Breast epithelium (tissue), 4 donors: ENCODE data around the gene MLXIP. TPM values are rescaled to one million over a fixed set of nuclear protein-coding genes. Genes with fewer than 3 reads are reported as not detected.
A peak's percentile ranks its signal among the peaks of the same experiment; 100 is the strongest.

Experiments
- DNase-seq, 2 donors: peaks; one replicate each; pipeline ENCODE4 v3.0.0-alpha.2; 2019; ENCODE audit warnings: low spot score in 2 of 2
- H3K27ac ChIP-seq, 2 donors: fragments of 200-600 bp; sonication (generic) in 1 of 2; one replicate each; pipeline ENCODE4 v1.5.1; 2016 to 2019; ENCODE audit warnings: mild to moderate bottlenecking in 1 of 2
- H3K27me3 ChIP-seq, 2 donors: fragments of 200-600 bp; sonication (generic) in 1 of 2; one replicate each; pipeline versions ENCODE4 v1.5.1 to v1.6.0; 2017 to 2019; ENCODE audit warnings: control low read depth in 1 of 2, mild to moderate bottlenecking in 1 of 2
- H3K36me3 ChIP-seq: fragments of 200-600 bp; one replicate; pipeline ENCODE4 v1.5.1; 2019
- H3K4me1 ChIP-seq, 2 donors: fragments of 200-600 bp; sonication (generic); one replicate each; pipeline ENCODE4 v1.5.1; 2016 to 2019; ENCODE audit warnings: control low read depth in 1 of 2
- H3K4me3 ChIP-seq, 3 donors: fragments of 200-600 bp; sonication (generic); 1 replicate in 2 of 3; 2 replicates in 1 of 3; pipeline ENCODE4 v1.5.1; 2016 to 2019; ENCODE audit warnings: mild to moderate bottlenecking in 3 of 3, moderate library complexity in 2 of 3
- H3K9me3 ChIP-seq, 2 donors: fragments of 200-600 bp; sonication (generic) in 1 of 2; one replicate each; pipeline ENCODE4 v1.5.1; 2016 to 2019; ENCODE audit warnings: control low read depth in 1 of 2
- CTCF ChIP-seq, 3 donors: fragments of 450-650 bp; IDR thresholded peaks; one replicate each; pipeline ENCODE4 v1.5.1; 2016 to 2017; ENCODE audit warnings: antibody characterized with exemption in 3 of 3, mild to moderate bottlenecking in 3 of 3, moderate library complexity in 3 of 3
- POLR2A ChIP-seq: fragments of 450-650 bp; IDR thresholded peaks from one replicate; pipeline ENCODE4 v1.6.1; 2016; ENCODE audit warnings: antibody characterized with exemption, mild to moderate bottlenecking, moderate library complexity
- POLR2AphosphoS5 ChIP-seq, 3 donors: sonication (generic); formaldehyde crosslinking; IDR thresholded peaks; one replicate each; pipeline ENCODE4 v1.6.1; 2017; ENCODE audit warnings: antibody characterized with exemption in 3 of 3
- intact Hi-C: fragments of 100-400 bp; cut with DNase I; formaldehyde crosslinking; loops from one replicate; pipeline ENCODE4 v1.15.1; 2023; ENCODE audit warnings: low total_unique reads
- total RNA-seq, 3 donors: library from RNA; depleted of rRNA; stranded (reverse); fragments of >200 nt; gene quantifications; one replicate each; pipeline ENCODE4 v1.1.0, GENCODE V29; 2016

Gene MLXIP
- total RNA-seq, 3 donors from 2014 or later = 21.1 to 31.1 (median 28.2) TPM

GRCh38 chr12:122064025-122064777 is 14.4 kb upstream of the MLXIP start:
- no peaks in the 10 kb centered on the region for H3K36me3 ChIP-seq
- TF ChIP-seq POLR2A (no peak), POLR2AphosphoS5 (IDR thresholded peaks at IDR 0.05) (no peak), CTCF (IDR thresholded peaks at IDR 0.05) (no peak)
- peak in 1 of 2 donors; percentile 39 for DNase-seq
- H3K4me3 ChIP-seq = no peak overlapping the region
- peak overlapping the region; percentile 75 to 84 for H3K27ac ChIP-seq
- intact Hi-C loops = no loop called here
- H3K4me1 ChIP-seq = peaks cover 0 to 10% of the 10 kb centered on the region in 2 donors
- H3K9me3 ChIP-seq = no peaks in the 10 kb centered on the region
- no peaks in the 10 kb centered on the region for H3K27me3 ChIP-seq

- intact Hi-C loops = no loop called here
- Histone ChIP-seq H3K9me3 (no peaks in the 10 kb centered on the region), H3K27me3 (no peaks in the 10 kb centered on the region), H3K36me3 (no peaks in the 10 kb centered on the region), H3K4me3 (no peak overlapping the region), H3K27ac (peak overlapping the region; percentile 75 to 84), H3K4me1 (peaks cover 0 to 10% of the 10 kb centered on the region in 2 donors)
- no peak for DNase-seq
- TF ChIP-seq POLR2AphosphoS5 (IDR thresholded peaks at IDR 0.05) (no peak), POLR2A (no peak), CTCF (IDR thresholded peaks at IDR 0.05) (no peak)
These were observed 13.6 kb upstream of the MLXIP start for GRCh38 chr12:122064780-122065588.

GRCh38 chr12:122067548-122067947 is 11.0 kb upstream of the MLXIP start:
- intact Hi-C loops = no loop called here
- TF ChIP-seq POLR2A = no peak
- TF ChIP-seq POLR2AphosphoS5 (IDR thresholded peaks at IDR 0.05) = no peak
- no peak for TF ChIP-seq CTCF (IDR thresholded peaks at IDR 0.05)
- Histone ChIP-seq H3K4me1 (peaks cover 0 to 16% of the 10 kb centered on the region in 2 donors), H3K27me3 (no peaks in the 10 kb centered on the region), H3K36me3 (no peaks in the 10 kb centered on the region), H3K4me3 (no peak overlapping the region), H3K9me3 (no peaks in the 10 kb centered on the region), H3K27ac (no peak overlapping the region)
- DNase-seq = no peak

GRCh38 chr12:122067966-122068365 is 10.6 kb upstream of the MLXIP start:
- H3K27me3 ChIP-seq = no peaks in the 10 kb centered on the region
- H3K4me1 ChIP-seq = peaks cover 0 to 21% of the 10 kb centered on the region in 2 donors
- intact Hi-C loops = no loop called here
- H3K36me3 ChIP-seq = no peaks in the 10 kb centered on the region
- DNase-seq = no peak
- no peaks in the 10 kb centered on the region for H3K9me3 ChIP-seq
- TF ChIP-seq POLR2AphosphoS5 (IDR thresholded peaks at IDR 0.05) = no peak
- no peak for TF ChIP-seq POLR2A
- no peak for TF ChIP-seq CTCF (IDR thresholded peaks at IDR 0.05)
- H3K27ac ChIP-seq = peak overlapping the region in 1 of 2 donors; percentile 59
- H3K4me3 ChIP-seq = no peak overlapping the region
